SKM-1 treated with dmso at 0.1 percent for 144 hours (cell line): ENCODE results near the gene RAPGEF2.

ENCODE experiments used
- DNase-seq: peaks from one replicate; lab custom pipeline; 2025; ENCODE audit not compliant: unreplicated experiment; lab: John Stamatoyannopoulos, UW

Gene RAPGEF2

GRCh38 chr4:159398236-159398638, 295.4 kb downstream of the RAPGEF2 start:
- no peak for DNase-seq

- no peak for DNase-seq
Measured at GRCh38 chr4:159400558-159401225, 297.8 kb downstream of the RAPGEF2 start.

- no peak for DNase-seq
Measured at GRCh38 chr4:159401226-159401712, 298.4 kb downstream of the RAPGEF2 start.

- DNase-seq = no peak
Measured at GRCh38 chr4:159401791-159402380, 299.0 kb downstream of the RAPGEF2 start.
